ENCODE measurements around the gene MARK4.
"Not testable (repeated sequence)": the region's sequence is repeated elsewhere in the genome, so short reads cannot be mapped to it uniquely, and the experiment has no call there.

The MARK4 gene

DNA sequence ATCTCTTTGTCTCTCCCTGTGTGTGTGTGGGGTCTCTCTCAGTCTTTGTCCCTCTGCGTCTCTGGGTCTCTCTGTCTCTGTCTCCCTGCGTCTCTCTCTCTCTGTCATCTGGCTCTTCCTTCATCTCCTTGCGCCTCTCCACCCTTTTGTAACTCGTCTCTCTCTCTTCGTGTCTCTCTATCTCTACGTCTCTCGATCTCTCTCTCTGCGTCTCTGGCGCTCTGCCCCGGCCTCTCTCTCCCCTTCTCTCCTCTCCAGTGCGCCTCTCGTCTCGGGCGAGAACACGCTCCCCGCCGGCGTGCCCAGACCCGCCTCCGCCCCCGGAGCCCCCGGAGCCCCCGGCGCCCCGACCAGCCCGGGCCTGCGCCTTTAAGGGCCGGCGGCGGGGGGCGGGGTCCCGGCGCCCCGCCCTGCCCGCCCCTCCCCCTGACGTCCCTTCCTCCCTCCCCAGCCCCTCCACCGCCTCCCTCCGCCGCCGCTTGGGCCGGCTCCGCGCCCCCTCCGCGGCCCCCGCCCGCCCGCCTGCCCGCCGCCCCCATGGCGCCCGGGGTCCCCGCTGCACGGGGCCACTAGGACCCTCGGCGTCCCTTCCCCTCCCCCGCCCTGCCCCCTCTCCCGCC, at the start of gene MARK4:
Gene MARK4 (plus strand): TSS at position 440 of the 620 bp plus-strand sequence. CDS start 318 bp downstream, outside the sequence.
- DNase-seq: peak; percentile 49

DNA sequence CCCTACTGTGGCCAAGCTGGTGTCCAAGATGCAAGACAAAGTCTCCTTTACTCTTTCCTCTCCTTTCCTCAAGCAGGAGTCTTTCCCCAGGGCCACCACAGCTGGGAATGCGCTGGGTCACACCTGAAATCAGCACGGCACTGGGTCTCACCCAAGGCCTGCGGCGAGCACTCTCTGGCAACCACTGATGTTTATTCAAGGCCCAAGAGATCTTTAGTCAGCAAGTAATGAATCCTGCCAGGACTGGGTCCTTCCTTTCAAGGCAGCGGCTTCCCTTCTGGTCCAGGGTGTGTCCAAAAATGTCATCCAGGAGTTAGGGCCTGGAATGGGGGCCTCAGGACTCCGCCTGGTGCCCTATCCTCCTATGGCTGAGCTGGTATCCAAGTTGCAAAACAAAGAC, 48.4 kb upstream of the MARK4 start:
- no peak for DNase-seq

DNA sequence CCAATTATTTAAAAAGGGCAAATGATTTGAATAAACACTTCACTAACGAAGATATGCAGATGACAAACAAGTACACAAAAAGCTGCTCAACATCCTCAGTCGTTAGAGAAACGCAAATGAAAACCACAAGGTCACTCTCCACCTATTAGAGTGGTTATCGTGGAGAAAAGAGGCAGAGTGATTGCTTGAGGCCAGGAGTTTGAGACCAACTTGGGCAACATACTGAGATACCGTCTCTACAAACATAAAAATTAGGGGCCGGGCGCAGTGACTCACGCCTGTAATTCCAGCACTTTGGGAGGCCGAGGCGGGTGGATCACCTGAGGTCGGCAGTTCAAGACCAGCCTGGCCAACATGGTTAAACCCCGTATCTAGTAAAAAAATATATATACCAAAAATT, 45.3 kb upstream of the MARK4 start:
- no peak for DNase-seq

DNA sequence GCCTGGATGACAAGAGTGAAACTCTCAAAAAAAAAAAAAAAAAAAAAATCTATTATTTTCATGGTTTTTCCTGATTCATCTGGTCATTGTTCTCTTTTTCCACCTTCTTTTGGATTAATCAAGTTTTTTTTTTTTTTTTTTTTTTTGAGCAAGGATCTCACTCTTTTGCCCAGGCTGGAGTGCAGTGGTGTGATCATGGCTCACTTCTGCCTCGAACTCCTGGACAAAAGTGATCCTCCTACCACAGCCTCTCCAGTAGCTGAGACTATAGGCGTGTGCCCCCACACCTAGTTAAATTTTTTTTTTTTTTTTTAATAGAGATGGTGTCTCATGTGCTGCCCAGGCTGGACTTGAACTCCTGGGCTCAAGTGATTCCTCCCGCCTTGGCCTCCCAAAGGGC, 44.7 kb upstream of the MARK4 start:
- DNase-seq: no peak

DNA sequence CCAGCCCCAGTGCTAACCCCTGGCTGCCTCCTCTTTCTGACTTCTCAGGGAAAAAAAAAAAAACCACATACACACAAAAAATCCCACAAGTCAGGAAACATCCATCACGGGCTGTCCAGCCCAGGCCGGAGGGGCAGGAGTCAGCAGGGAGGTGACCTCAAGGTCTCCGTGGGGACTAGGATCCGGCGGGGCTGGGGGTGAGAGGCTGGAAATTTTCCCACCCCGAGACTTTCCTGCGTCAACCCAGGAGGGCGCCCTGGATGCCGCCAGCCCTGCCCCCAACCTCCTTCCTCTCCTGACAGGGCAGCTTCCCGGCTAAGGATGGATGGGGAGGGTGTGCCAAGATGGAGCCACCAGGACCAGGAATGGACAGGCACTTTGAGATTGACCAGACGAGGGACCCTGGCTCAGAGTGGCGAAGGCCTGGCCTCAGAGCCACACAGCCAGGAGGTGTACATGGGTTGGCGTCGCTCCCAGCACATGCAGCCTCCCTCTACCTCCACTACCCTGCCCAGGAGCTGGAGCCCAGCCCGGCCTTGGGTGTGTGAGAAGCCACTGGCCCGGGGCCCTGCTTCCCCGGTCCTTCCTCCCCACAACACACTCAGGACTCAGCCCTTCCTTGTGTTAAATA, 39.2 kb upstream of the MARK4 start:
- DNase-seq: no peak

DNA sequence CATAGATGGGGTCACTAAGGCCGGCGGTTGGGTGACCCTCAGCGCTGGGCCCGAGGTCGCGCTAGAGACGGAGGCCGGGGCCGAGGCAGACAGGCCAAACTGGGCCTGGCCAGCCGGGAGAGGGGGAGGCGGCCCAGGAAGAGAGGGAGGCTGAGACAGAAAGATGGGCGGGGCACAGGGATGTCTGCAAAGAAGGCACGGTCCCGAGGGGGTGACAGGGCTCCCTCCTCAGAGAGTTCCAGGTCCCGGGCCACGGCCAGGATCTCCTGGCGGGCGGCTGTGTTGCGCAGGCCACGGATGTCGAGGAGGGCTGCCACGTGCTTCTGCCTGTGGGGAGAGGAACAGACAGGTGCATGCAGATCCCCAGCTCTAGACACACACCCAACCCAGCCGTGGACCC, 38.0 kb upstream of the MARK4 start:
- no peak for DNase-seq

DNA sequence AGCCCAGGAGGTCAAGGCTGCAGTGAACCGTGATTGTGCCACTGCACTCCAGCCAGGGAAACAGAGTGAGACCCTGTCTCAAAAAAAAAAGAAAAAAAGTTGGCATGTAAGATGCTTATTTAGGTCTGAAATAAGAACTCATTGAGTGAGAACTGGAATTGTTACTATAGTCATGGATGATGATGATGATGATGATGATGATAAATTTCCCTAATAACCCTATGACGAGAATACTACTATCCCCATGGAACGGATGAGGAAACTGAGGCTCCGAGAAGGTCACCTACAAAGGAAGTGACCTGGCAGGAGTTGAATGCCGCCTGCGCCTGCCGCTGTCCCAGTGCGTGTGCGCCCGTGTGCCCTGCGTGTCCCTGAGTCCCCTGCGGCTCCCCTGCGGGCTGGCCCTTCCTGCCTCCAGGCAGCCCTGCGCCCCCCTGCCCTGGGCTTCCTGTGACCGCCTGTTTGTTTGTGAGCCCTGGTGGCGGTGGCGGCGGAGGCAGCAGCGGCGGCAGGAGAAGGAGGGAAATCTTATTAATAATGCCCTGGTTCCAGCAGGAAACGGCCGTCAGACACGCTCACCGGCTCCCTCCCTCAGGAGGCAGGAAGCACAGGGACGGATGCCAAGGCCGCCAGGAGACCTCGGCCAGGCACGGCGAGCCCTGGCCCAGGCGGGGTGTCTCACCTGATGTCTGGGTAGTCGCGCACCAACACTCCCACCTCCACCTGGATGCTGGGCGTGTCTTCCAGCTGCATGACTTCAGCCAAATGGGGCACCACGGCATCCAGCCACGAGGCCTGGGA, 35.5 kb upstream of the MARK4 start:
- DNase-seq: no peak

DNA sequence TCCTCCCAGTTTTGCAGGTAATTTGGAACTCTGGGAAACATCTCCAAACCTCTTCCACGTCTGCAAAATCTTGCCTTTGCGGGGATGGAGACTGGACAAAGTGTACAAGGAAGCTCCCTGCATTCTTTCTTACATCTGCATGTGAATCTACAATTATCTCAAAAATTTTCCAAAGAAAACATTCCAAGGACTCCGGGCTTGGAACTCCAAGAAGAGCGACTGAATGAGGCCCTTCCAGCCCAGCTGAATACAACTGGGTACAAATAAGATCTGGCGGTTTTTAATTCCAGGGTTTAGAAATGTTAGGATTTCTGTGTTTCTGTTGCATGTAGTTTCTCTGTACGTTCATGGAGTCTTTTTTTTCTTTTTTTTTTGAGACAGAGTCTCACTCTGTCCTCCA, 34.4 kb upstream of the MARK4 start:
- no peak for DNase-seq

DNA sequence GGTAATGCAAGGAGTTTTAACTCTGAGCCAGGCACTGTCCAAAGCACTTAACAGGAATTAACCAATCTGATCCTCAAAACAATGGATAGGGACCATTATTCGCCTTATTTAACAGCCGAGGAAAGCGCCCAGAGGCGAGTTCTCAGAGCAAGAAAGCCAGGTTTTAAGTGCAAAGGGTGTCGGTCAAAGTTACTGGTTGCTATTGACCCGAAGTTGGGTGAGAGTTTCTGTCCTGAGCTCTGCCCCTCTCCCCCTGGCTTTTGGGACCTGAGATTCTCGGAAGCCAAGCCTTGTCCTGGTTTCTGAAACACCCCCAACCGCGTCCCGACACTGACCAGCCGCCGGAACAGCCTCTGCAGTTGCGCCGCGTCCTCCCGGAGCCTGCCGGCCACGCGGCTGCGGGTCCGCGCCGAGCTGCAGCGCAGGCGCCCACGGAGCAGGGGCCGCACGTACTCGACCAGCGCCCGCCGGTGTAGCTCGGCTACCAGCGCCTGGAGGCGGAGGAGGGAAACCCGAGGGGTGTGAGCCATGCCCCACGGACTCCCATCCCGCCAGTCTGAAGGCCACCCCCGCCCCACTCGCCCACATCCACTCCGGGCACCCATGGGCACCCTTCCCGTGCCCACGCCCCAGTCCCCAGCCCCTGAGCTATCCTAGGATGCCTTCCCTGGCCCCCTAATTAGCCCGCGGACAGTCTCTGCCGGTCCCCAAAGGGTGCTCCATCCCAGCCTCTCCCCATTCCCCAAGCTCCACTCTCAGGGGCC, 33.7 kb upstream of the MARK4 start:
- no peak for DNase-seq

DNA sequence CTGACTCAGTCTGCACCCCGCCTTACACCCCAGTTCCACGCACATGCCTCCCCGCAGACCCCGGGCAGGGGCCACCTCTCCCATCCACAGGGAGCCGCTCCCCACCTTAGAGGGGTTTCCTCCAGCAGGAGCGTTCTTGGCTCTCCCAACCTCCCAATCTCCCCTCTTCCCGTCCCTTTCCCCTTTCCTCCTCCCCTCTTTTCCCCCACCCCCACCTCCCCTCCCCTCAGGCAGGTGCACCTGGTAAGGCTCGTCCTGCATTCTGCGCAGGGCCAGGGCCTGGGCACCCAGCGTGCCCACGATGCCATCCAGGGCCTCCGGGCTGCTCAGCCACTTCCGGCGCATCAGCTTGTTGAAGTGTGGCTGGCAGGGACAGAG, 33.1 kb upstream of the MARK4 start:
- no peak for DNase-seq

DNA sequence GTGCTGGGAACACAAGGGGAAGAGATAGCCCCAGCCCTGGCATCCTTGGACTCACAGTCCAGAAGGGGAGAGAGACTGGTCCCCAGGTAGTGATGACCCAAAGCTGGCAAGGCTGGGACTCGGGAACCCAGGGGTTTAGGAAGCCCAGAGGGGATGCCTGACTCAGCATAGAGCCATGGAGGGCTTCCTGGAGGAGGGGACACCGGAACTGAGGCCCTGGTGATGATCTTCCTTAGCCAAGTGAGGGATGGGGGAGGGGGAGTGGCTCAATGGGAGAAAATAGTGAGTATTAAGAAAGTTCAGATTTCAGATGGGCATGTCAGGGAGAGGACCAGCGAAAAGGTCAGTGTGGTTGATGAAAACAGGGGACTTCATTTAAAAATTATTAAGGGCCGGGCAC, 32.6 kb upstream of the MARK4 start:
- DNase-seq: no peak

DNA sequence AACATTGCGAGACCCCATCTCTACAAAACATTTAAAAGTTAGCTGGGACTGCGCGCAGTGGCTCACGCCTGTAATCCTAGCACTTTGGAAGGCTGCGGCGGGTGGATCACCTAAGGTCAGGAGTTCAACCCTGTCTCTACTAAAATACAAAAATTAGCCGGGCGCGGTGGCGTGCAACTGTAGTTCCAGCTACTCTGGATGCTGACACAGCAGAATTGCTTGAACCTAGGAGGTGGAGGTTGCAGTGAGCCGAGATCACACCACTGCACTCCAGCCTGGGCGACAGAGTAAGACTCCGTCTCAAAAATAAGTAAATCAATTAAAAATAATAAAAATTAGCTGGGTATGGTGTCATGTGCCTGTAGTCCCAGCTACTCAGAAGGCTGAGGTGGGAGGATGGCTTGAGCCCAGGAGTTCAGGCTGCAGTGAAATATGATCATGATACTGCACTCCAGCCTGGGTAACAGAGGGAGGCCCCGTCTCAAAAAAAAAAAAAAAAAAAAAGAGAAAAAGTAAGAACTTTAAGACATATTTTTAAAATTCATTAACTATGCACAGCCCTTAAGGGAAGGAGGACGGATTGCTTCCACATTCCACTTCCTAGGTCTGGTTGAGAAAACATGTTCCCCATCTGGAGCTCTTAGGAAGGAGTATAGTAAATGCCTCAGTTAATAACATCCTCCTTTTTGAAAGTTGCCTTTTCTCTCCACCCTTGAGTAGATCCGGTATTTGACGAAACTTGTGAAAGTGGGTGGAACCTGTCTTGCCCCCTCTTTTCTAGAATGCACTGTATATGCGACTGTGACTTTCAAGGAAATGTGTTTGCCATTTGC, 31.9 kb upstream of the MARK4 start:
- DNase-seq: no peak

DNA sequence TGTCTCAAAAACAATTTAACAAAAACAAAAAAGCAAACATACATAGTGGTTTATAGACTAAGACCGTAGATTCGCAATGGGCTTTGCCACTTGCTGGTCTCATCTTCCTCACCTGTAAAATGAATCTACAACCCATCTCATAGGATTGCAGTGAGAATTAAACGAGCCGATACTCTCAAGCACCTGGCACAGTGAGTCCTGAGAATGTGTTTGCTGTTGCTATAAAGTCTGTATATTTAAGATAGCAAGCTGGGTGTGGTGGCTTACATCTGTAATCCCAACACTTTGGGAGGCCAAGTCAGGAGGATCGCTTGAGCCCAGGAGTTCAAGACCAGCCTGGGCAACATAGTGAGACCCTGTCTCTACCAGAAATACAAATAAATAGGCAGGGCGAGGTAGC, 28.3 kb upstream of the MARK4 start:
- DNase-seq: no peak

DNA sequence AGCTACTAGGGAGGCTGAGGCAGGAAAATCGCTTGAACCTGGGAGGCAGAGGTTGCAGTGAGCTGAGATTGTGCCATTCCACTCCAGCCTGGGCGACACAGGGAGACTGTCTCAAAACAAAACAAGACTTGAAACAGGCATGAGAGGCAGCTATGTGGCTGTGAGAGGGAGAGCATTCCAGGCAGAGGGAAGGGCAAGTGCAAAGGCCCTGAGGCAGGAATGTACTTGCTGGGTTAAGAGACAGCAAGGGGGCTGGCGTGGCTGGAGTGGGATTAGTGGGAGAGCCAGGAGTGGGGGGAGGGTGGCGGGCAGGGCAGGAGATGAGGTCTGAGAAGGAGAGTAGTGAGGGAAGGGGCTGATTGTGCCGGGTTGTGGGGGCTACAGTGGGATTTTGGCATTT, 27.2 kb upstream of the MARK4 start:
- DNase-seq: no peak

DNA sequence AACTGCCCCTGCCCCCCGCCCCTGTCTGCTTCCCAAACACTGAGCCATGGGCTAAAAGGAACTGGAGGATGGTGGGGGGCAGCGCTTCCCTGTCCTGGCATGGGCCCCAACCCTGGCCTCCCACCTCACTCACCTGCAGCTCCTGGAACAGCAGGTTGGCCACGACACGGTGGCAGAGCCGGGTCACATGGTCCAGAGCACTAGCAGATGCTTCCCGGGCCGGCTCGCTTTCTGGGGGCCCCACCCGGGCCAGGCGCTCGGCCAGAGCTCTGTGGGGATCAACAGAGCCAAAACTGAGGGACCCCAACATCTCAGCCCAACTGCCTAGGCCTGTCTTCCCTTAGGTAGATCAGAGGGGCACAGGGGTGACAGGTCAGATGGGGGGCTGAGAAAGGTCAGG, 26.4 kb upstream of the MARK4 start:
- DNase-seq: no peak

DNA sequence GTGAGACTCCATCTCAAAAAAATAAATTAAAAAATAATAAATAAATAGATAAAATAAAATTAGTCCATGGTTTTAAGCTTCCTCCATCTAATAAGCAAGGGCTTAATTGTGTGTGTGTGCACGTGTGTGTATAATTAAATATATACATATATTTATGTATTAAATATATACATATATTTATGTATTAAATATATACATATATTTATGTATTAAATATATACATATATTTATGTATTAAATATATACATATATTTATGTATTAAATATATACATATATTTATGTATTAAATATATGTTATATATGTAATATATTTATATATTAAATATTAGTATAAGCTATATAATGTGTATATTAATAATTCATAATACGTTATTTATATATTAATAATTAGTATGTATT, 22.0 kb upstream of the MARK4 start:
- DNase-seq: not testable (repeated sequence)

DNA sequence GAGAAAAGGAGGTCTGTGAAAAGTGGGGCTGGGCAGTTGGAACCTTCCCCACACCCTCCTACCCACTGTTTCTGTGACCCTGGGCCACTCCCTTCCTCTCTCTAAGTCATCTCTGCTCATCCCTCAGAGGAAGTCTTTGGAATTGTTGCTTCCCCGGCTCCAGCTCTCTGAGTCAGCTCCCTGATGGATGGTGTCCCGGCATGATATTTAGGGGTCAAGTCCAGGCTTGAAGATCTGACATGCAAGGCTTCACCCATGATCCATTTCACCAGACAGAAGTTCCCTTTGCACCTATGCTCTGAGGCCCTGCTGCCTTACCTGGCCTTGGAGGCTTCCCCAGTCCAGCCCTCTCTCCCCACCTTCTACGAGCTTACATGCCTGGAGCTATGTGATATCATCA, 19.2 kb upstream of the MARK4 start:
- DNase-seq: no peak

DNA sequence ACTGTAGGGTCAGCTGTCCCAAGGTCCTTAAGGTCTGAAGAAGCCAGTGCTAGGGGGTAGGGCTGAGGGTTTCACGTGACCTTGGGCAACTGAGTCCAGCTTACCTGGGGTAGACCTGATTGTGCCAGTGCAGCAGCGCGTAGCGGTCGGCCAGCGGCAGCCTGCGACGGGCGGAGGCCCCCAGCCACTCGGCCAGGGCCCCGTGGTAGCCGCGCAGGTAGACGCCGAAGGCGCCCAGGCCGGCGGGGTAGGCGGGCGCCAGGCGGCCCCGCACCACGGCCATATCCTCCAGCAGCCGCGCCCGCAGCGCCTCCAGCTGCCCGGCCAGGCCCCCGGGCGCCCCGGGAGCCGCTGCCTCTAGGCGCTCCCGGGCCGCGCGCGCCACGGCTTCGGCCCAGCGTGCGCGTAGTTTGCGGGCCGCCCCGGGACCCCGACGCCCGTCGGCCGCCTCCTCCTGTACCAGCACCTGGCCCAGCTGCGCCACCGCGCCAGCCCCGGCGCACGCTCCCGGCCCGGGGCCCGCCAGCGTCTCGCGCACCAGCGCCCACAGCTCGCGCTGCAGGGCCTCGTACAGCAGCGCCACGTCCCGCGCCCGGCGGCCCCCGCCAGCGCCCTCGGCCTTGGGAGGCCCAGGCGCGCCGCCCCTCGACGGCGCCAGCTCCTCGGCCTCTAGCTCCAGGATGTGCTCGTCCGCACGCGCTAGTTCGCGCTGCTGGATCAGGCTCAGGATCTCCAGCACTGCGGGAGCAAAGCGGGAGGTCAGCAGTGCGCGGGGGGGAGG, 16.8 kb upstream of the MARK4 start:
- DNase-seq: no peak

DNA sequence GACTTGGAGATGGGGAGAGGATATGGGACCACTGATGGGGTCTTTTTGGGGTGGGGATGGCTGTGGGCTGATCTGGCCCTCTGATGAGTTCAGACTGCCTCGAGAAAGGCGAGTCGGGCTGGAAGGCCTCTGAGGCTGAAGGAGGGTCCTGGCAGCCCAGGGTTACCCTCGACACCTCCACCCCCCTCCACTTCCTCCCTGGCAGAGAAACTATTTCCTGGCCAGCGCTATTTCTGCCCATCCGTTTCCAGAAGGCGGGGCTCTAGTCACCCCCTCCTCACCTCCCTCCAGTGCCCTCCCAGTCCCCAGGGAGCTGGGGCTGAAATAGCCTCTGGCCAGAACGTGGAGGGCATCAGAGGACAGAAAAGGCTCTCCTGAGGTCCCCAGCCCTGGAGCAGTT, 15.6 kb upstream of the MARK4 start:
- DNase-seq: no peak

DNA sequence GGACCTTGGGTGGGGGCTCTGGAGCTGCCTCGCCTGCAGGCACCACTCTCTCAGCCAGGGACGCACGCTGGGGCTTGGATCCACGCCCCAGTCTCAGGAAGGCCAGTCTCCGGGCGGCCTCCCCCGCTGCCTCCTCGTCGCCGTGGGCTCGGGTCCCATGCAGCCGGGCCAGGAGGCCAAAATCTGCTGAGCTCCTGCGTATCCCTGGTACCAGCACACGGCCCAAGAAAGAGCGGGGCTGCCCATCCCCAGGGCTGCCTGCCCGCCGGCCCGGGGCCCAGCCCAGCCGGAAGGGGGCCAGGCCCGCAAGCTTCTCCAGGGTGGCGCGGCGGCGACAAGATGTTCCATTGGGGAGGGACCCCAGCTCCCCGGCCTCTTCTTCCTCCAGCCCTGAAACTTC, 12.5 kb upstream of the MARK4 start:
- no peak for DNase-seq

DNA sequence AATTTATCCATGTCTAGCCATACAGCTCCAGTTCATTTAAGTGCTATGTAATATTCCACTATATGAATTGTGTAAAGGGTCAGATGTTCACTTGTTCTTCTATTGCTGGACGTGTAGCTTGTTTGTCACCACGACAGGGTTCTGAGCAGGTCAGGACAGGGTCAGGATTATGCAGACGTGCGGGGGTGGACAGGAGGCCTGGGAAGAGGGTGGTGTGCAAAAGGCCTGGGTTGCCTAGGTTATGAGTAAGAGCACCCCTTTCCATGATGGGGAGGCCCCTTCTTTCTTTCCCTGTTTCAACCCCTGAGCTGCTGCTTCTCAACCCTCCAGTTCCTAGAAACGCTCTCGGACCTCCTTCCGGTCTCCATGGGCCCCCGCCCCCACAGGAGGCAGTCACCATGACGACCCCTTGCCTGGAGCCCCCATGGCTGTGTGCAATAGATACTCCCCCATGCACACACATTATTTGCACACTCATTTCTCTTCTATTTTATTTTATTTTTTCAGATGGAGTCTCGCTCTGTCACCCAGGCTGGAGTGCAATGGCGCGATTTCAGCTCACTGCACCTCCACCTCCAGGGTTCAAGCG, 7.8 kb upstream of the MARK4 start:
- no peak for DNase-seq
